ENCODE results near the gene SMG9. TPM values are rescaled to one million over a fixed set of nuclear protein-coding genes. Genes with fewer than 3 reads are reported as not detected.

SMG9 gene
- total RNA-seq, 4 donors from 2014 or later = 14.6 to 49.8 (median 28.0) TPM

DNA sequence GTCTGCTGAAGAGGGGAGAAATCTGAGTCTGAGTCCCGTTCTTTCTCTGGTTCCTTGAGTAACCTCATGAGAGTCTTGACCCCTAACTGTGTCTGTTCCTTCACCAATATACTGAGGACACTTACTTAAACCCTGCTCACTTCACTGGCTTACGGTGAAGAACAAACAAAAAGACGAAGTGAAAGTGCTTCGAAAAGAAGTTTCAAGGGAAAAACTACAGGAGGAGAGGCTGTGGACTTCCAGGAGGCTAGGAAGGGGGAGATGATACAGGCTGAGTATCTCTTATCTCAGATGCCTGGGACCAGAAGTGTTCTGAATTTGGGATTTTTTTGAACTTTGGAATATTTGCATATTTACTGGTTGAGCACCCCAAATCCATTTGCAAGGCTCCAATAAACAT lies 6.1 kb downstream of the SMG9 start:
- Histone ChIP-seq H3K4me3 (no peak overlapping the region), H3K27ac (no peak overlapping the region), H3K4me1 (peaks cover 0 to 37% (median 20%) of the 10 kb centered on the region in 4 donors), H3K27me3 (no peaks in the 10 kb centered on the region), H3K36me3 (peaks cover 2 to 78% (median 22%) of the 10 kb centered on the region in 3 donors), H3K9me3 (no peaks in the 10 kb centered on the region)
- TF ChIP-seq POLR2A (IDR thresholded peaks at IDR 0.05) (no peak), EP300 (IDR thresholded peaks at IDR 0.05) (no peak)
- TF ChIP-seq, protein P1, sequence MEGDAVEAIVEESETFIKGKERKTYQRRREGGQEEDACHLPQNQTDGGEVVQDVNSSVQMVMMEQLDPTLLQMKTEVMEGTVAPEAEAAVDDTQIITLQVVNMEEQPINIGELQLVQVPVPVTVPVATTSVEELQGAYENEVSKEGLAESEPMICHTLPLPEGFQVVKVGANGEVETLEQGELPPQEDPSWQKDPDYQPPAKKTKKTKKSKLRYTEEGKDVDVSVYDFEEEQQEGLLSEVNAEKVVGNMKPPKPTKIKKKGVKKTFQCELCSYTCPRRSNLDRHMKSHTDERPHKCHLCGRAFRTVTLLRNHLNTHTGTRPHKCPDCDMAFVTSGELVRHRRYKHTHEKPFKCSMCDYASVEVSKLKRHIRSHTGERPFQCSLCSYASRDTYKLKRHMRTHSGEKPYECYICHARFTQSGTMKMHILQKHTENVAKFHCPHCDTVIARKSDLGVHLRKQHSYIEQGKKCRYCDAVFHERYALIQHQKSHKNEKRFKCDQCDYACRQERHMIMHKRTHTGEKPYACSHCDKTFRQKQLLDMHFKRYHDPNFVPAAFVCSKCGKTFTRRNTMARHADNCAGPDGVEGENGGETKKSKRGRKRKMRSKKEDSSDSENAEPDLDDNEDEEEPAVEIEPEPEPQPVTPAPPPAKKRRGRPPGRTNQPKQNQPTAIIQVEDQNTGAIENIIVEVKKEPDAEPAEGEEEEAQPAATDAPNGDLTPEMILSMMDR (IDR thresholded peaks at IDR 0.05) = no peak
- no peak for DNase-seq (ENCODE audit: low spot score in 2 of 2)
- WGBS, 2 donors = 81 to 84% methylated on average over 4 of the region's 4 CpGs

DNA sequence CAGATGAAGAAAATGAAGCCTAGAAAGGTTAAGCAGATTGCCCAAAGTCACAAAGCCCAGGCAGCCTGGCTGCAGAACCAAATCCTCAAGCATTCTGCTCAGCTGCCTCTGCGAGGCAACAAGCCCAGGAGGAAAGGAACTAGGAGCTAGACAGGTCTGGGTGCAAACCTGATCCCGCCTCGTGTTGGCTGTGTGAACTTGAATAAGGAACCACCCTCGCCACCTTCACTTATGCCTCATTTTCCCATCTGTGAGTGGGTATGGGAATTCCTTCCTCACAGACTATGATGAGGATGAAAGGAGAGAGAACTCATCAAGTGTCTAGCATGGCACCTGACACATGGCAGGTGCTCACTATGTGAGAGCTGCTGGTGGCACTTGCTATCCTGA lies 6.6 kb downstream of the SMG9 start:
- Histone ChIP-seq H3K4me1 (peaks cover 0 to 35% (median 18%) of the 10 kb centered on the region in 4 donors), H3K27ac (no peak overlapping the region), H3K9me3 (no peaks in the 10 kb centered on the region), H3K4me3 (no peak overlapping the region), H3K36me3 (peaks cover 2 to 83% (median 22%) of the 10 kb centered on the region in 3 donors), H3K27me3 (no peaks in the 10 kb centered on the region)
- TF ChIP-seq EP300 (IDR thresholded peaks at IDR 0.05) (no peak), POLR2A (IDR thresholded peaks at IDR 0.05) (no peak)
- TF ChIP-seq, protein P1 (IDR thresholded peaks at IDR 0.05) = no peak
- no peak for DNase-seq (ENCODE audit: low spot score in 2 of 2)
- 89 to 90% methylated on average over 4 of the region's 4 CpGs for WGBS, 2 donors

DNA sequence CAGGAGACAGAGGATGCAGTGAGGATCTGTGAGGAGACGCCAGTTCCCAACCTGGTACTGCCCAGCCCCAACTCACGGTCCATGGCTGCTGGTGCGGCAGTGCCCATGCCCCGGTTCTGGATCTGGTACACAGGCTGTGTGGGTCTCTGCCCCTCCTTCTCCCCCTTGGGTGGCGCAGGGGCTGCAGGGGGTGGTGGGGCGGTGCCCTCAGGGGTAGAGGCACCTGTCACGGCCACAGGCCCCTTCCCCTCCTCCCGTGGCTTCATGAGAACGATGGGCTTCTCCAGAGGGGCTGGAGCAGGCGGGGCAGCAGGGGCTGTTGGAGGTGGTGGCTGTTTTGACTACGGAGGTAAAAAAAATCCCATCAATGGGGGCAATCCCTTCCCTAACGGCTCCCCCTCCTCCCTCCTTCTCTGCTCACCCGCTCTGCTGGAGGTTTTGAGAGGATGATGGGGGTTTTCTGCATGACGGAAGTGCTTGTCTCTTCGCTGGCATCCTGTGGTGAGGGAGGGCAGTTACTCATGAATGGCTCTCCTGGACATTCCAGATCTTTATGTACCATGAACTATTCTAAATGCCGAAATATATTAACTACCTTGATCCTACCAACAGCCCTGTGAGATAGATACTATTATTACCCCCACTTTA lies 7.1 kb downstream of the SMG9 start:
- Histone ChIP-seq H3K36me3 (peaks cover 2 to 89% (median 22%) of the 10 kb centered on the region in 3 donors), H3K4me3 (no peak overlapping the region), H3K4me1 (peaks cover 0 to 35% (median 13%) of the 10 kb centered on the region in 4 donors), H3K27me3 (no peaks in the 10 kb centered on the region), H3K27ac (no peak overlapping the region), H3K9me3 (no peaks in the 10 kb centered on the region)
- TF ChIP-seq EP300 (IDR thresholded peaks at IDR 0.05) (no peak), POLR2A (IDR thresholded peaks at IDR 0.05) (no peak)
- TF ChIP-seq, protein P1 (IDR thresholded peaks at IDR 0.05) = no peak
- DNase-seq (ENCODE audit: low spot score in 2 of 2) = no peak
- 77 to 80% methylated on average over 16 of the region's 16 CpGs for WGBS, 2 donors

DNA sequence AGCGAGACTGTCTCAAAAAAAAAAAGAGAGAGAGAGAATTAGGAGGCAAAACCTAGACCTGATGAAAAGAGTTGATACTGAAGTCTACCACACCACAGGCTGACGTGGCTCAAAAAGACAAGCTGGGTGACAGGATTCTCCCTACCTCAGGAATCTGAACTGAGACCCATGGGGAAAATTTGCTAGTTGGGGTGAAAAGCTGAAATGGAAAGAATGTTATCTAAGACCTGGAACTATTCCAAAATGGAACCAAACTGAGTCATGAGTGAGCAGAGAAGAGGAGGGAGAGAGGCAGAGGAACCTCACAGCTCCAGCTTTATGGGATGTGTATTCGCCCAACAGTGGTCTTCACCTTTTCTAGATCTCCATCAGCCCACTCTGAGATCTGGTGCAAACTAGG lies 11.7 kb downstream of the SMG9 start:
- Histone ChIP-seq H3K27me3 (no peaks in the 10 kb centered on the region), H3K4me3 (no peak overlapping the region), H3K4me1 (peaks cover 0 to 31% (median 3%) of the 10 kb centered on the region in 4 donors), H3K27ac (peak overlapping the region in 2 of 4 donors; percentile 12 to 43), H3K9me3 (no peaks in the 10 kb centered on the region), H3K36me3 (peaks cover 2 to 97% (median 38%) of the 10 kb centered on the region in 3 donors)
- no peak for TF ChIP-seq EP300 (IDR thresholded peaks at IDR 0.05)
- WGBS, 2 donors = 70 to 76% methylated on average over 3 of the region's 3 CpGs
- no peak for DNase-seq (ENCODE audit: low spot score in 2 of 2)

DNA sequence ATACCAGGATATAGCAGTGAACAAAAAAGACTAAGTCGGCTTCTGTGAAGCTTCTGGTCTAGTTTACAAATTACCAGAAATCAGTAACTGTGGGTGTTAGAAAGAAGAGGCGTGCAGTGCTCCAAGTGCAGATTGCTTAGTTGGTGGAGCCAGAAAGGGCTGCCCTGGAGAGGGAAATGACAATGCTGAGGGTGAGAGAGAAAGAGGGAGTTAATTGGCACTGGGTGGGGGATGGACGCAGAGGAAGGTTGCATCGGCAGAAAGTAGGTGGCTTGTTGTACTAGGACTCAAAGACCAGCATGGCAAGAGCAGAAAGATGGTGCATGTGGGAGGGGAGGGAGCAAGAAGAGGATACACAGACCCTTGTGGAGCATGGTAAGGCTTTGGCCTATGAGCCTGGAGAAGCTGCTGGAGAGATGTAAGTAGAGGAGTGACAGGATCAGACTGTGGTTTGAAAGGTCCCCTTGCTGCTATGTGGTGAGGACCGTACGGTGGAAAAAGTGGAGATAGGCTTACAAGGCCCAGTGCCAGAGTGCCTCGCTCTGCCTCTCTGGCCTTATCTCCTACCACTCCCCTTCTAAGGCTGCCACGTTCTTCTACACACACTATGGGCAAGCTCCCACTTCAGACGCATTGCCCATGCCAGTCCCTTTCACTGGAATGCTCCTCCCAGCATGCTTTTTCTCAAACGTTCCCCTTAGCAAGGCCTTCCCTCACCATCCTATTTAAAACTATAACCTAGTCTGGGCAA lies 13.5 kb downstream of the SMG9 start:
- H3K27ac ChIP-seq = no peak overlapping the region
- no peak overlapping the region for H3K4me3 ChIP-seq
- H3K4me1 ChIP-seq = peaks cover 0 to 31% (median 3%) of the 10 kb centered on the region in 4 donors
- no peak for TF ChIP-seq EP300 (IDR thresholded peaks at IDR 0.05)
- TF ChIP-seq, protein P1 (IDR thresholded peaks at IDR 0.05) = no peak
- TF ChIP-seq POLR2A (IDR thresholded peaks at IDR 0.05) = no peak
- WGBS, 2 donors = 84 to 89% methylated on average over 10 of the region's 10 CpGs
- H3K36me3 ChIP-seq = peaks cover 0 to 97% (median 39%) of the 10 kb centered on the region in 3 donors
- H3K27me3 ChIP-seq = no peaks in the 10 kb centered on the region
- DNase-seq (ENCODE audit: low spot score in 2 of 2) = no peak
- H3K9me3 ChIP-seq = no peaks in the 10 kb centered on the region

All from tibial nerve (tissue), 4 donors.